CD4-positive, alpha-beta T cell treated with Interleukin-15 for 1 hour (primary cell): Measurements from ENCODE around the gene PACRG.

Source experiments
- DNase-seq: peaks from one replicate; pipeline ENCODE4 v3.0.0-alpha.2; 2020

Gene PACRG

GRCh38 chr6:163183806-163184205 lies 456.0 kb downstream of the PACRG start:
- DNase-seq, result no peak

- DNase-seq, result no peak
These were observed 458.0 kb downstream of the PACRG start for GRCh38 chr6:163185744-163186143.

DNA sequence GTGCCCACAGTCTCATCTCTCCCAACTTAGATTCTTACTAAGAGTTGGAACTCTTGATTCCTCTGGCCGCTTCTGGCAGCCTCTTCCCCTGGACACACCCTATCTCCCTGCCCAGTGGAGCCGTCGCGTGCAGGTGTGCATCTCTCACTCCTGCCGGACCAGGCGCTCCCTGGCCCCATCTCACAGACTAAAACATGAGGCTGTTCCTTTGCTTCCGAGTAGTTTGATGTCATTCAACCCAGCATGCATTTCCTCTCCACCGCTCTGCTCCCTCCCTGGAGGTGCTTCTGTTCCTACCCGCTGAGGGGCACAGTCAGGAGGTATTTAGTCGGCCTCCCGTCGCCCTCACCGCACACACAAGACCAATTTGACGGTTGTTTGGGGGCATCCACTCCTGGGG lies 458.8 kb downstream of the PACRG start:
- DNase-seq, result no peak

GRCh38 chr6:163187201-163187600 lies 459.4 kb downstream of the PACRG start:
- DNase-seq, result no peak

GRCh38 chr6:163187606-163188005 lies 459.8 kb downstream of the PACRG start:
- DNase-seq, result no peak

- no peak for DNase-seq
These were observed 461.0 kb downstream of the PACRG start for GRCh38 chr6:163188746-163189145.

GRCh38 chr6:163189609-163190008 lies 461.8 kb downstream of the PACRG start:
- DNase-seq, result no peak

- no peak for DNase-seq
These were observed 463.0 kb downstream of the PACRG start for GRCh38 chr6:163190786-163191185.

- no peak for DNase-seq
These were observed 464.1 kb downstream of the PACRG start for GRCh38 chr6:163191704-163192537.

DNA sequence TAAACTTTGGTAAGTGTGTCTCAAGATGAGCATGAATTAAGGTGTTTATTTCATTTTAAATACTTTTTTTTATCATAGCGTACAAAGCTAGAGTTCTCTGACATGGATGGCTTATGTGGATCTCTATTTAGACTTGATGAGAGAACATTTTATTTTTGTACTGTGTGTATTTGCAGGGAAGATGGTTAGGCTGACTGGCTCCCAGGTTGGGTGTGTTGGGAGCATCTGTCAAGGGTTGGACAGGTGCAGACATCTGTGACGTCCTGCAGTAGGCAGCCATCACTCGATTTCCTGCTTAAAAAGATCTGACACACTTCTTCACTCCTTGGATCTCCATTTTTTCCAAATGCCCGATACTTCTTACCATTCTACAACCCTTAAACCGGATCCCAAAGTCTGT lies 464.8 kb downstream of the PACRG start:
- DNase-seq, result no peak

GRCh38 chr6:163193326-163193725 lies 465.6 kb downstream of the PACRG start:
- DNase-seq, result no peak

DNA sequence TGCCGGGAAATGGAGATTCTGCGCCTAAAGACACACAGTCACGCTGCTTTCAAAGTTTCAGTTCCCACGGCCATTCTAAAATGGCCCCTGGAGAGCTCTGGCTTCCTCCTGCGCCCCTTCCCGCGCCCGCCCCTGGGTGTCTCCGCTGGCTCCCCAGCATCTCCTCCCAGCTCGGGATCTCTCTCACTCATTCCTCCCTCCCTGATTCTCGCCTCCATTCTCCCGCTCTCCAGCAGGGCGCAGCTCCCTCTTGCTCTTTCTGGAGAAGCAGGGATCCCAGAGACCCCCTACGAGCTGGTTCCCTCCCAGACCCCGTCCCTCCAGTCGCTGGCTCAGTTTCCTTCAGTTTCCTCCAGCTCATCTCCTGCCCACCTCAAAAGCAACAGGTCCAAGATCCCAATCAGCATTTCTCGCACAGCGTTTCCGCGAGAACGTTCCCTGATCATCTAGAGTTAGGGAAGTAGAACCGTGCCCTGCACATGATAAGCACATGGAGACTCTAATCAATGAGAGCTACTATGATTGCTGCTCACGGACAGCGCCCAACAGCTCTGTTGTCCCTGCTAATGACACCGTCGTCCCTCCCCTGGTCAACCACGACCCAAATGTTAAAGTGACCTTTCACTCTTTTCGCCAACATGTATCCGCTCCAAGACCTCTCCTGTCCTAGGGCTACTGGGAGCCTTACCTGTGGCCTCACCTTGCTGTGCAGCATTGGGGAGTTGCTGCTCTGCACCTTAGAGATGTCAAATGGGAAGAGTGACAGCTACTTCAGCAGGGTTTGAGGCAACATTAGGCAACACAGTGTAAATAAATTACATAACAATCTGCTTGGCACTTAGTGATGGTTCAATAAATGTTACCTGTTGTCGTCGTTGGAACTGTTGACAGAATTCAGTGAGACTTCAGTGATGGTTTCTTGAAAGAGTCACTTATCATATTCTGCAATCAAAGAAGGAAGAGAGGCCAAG lies 468.2 kb downstream of the PACRG start:
- no peak for DNase-seq

DNA sequence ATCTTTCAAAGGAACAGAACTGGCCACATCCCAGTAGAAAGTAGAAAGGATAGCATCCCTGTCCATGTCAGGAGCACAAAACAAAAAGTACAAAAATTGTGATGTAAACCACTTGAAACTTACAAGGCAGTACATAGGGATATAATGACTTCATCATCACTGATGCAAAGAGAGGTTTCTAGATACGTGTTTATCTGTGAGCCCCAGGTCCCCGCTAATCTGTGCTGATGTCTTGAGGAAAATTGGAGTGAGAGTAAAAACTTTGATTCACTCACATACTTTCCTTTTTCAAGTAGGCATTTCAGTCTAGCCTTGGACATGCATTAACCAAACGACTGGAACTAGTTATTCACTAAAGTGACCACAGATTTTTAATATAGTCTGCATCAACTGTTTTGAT lies 470.1 kb downstream of the PACRG start:
- no peak for DNase-seq

DNA sequence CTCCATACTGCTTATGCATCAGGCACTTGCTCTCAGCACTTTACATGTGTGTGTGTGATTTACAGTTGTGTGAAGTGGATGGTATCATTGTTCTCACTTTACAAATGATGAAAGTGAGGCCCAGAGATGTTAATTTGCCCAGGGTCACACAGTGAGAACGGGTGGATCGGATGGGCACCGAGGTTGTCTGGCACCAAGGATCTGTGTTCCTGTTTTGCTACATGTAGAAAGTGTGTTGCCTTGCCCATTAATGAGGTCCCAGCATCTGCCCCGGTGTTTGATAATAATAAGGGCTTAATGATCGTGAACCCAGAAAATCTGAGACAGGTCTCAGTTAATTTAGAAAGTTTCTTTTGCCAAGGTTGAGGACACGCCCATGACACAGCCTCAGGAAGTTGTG lies 470.6 kb downstream of the PACRG start:
- DNase-seq, result no peak

DNA sequence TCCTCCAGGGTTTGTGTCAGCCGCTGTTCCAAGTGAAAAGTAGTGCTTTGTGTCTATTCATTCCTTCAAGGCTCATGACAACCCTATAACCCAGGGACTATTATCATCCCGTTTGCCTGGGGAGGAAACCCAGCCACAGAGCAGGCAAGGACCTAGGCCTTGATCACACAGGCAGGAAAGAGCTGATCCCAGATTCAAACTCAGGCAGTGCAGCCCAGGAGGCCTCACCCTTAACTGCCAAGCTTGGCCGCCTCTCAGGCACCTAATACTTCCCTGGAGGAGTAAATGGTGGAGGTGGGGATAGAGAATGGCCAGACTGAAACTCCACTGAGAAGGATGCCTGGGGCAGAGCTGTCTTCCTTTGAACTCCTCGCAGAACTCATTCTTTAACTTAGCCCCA lies 471.6 kb downstream of the PACRG start:
- DNase-seq, result no peak

DNA sequence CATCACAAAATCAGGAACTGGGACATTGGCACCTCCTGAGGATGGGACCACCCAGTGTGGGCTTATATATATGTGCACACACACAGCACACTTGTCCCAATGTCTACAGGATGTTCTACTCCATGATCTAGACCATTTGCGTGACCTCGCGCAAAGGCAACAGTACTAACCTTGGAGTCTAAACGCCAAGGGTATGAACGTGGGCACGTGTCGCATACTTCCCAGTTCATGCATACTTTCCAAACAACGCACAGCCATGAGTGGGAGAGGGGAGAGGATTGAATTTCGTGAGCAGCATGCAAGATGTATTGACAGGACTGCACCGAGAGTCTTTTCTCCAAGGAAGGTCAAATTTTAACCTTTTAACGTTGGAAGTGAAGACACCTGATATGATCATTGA lies 472.5 kb downstream of the PACRG start:
- DNase-seq, result no peak

DNA sequence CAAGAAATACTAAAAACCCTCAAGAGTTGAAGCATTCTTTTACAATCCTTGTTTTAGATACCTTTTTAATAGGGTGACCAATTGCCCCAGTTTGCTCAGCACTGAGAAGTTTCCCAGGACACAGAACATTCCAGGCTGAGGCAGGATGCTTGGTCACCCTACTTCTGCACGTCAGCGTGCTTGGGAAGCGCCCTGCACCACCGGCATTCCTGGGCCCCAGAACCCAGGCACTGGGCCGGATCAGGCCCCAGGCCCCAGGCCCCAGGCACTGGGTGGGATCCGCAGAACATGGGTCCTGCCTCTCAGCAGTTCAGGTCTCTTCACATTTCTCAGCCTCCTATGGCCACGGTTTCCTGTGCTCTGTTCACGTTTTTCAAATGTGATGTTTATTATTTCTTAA lies 472.9 kb downstream of the PACRG start:
- DNase-seq, result no peak

- no peak for DNase-seq
These were observed 474.1 kb downstream of the PACRG start for GRCh38 chr6:163201855-163202254.

GRCh38 chr6:163206196-163206595 lies 478.4 kb downstream of the PACRG start:
- DNase-seq, result no peak

- no peak for DNase-seq
These were observed 479.9 kb downstream of the PACRG start for GRCh38 chr6:163207431-163208383.

GRCh38 chr6:163209005-163209404 lies 481.2 kb downstream of the PACRG start:
- no peak for DNase-seq

- no peak for DNase-seq
These were observed 484.3 kb downstream of the PACRG start for GRCh38 chr6:163212123-163212522.

- no peak for DNase-seq
These were observed 486.5 kb downstream of the PACRG start for GRCh38 chr6:163214259-163214658.
